Loucy (cell line): ENCODE measurements around the gene ARHGAP42.

ENCODE experiments used
- EZH2phosphoT487 ChIP-seq: fragments of 200-600 bp; IDR thresholded peaks from 2 replicates; pipeline ENCODE4 v1.6.1; 2018; ENCODE audit warnings: antibody characterized with exemption, mild to moderate bottlenecking, moderate library complexity, borderline replicate concordance
- TF ChIP-seq, protein P1 (sequence below): fragments of 200-600 bp; sonication (generic); conservative IDR thresholded peaks from 2 replicates; pipeline ENCODE4 v1.5.1; 2014; ENCODE audit warnings: mild to moderate bottlenecking, antibody characterized with exemption, low read length

DNA sequence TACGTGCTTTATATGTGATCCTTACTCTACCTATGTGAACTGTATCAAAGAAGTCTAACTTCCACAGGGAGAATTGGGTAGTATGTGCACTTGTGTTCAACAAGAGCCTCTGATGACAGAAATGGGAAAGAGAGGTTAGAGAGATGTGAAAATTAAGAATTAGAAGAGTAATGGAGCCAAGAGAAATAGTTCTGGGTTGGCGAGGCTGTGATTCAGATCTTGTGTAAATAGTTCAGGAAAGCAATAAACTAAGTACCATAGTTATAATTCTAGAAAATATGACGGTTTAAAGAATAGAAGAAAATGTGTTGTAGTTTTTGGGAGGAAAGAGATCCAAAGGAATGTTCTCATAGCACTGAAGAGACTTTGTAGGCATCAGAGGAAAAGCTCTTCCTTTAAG is 112.4 kb downstream of the ARHGAP42 start:
- TF ChIP-seq, protein P1, sequence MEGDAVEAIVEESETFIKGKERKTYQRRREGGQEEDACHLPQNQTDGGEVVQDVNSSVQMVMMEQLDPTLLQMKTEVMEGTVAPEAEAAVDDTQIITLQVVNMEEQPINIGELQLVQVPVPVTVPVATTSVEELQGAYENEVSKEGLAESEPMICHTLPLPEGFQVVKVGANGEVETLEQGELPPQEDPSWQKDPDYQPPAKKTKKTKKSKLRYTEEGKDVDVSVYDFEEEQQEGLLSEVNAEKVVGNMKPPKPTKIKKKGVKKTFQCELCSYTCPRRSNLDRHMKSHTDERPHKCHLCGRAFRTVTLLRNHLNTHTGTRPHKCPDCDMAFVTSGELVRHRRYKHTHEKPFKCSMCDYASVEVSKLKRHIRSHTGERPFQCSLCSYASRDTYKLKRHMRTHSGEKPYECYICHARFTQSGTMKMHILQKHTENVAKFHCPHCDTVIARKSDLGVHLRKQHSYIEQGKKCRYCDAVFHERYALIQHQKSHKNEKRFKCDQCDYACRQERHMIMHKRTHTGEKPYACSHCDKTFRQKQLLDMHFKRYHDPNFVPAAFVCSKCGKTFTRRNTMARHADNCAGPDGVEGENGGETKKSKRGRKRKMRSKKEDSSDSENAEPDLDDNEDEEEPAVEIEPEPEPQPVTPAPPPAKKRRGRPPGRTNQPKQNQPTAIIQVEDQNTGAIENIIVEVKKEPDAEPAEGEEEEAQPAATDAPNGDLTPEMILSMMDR: no peak
- no peak for TF ChIP-seq EZH2phosphoT487
